Stimulated activated CD4-positive, alpha-beta T cell treated with anti-CD3 and anti-CD28 coated beads, Interleukin-15, amount 100 ng/mL, for 1 hour (primary cell): Measurements from ENCODE around the gene ULBP2.
"Not testable (repeated sequence)": the region's sequence is repeated elsewhere in the genome, so short reads cannot be mapped to it uniquely, and the experiment has no call there.

Experiments
- DNase-seq, 2 donors: peaks; one replicate each; pipeline ENCODE4 v3.0.0-alpha.2; 2020; ENCODE audit warnings: low read depth in 1 of 2, low spot score in 1 of 2

The ULBP2 gene

DNA sequence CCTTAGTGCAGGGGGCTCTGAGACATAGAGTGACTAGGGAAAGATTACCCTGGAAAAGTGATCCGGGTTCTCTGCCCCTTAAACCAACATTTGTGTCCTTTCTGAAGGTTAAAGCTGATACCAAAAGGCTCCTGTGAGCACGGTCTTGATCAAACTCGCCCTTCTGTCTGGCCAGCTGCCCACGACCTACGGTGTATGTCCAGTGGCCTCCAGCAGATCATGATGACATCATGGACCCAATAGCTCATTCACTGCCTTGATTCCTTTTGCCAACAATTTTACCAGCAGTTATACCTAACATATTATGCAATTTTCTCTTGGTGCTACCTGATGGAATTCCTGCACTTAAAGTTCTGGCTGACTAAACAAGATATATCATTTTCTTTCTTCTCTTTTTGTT, 6.8 kb downstream of the ULBP2 start:
- DNase-seq = no peak

DNA sequence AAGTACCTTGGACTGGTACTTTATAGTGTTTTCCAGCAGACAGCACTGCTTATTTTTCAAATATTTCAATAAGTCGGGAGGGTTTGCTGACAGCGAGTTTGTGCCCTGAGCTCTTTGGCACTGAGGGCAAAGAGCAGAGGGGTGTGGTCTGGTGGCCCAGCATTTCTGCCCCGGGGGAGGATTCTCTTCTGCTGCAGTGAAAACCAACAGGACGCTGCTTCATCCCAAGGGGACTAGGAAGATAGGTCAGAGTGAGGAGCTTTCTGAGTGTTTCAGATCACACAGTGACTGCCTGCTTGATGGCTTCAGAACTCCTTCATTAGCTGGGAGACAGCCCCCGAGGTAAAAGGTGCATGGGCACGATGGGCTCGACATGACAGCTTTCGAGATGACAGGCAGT, 8.6 kb downstream of the ULBP2 start:
- no peak for DNase-seq

DNA sequence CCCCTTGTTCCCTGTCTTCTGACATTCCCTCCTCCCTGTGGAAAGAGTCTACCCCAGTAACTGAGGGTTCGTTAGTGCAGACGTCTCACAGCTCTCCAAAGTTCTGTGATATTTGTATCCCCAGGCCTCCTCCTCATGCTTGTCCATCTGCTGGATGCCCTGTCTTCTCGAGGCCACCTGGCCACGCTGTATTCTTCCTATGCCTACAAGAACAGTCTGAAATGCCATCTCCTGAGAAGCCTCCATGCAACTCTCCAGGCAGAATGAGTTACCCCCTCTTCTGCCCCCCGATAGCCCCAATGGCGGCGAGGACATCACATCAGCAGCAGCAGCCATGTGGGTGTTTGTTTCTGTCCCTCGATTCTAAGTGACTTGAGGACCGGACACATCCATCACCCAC, 9.3 kb downstream of the ULBP2 start:
- no peak for DNase-seq

DNA sequence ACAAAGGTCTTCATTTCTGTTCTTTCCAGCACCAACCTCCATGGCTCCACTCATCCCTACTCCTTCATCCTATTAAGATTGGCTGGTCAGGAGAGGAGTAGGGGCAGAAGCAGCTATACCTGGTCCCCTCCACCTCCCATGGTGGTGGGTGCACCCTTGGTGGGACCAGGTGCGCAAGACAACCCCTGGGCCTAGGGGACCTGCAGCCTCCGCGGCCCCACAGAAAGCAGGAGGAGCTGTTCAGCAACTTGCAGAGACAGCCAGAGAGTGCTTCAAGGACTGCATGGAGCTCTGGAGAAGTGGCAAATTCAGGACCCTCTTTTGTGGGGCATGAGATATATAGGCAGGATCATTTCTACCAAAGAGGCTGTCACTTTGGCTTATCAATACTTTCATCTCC, 9.8 kb downstream of the ULBP2 start:
- DNase-seq = no peak

DNA sequence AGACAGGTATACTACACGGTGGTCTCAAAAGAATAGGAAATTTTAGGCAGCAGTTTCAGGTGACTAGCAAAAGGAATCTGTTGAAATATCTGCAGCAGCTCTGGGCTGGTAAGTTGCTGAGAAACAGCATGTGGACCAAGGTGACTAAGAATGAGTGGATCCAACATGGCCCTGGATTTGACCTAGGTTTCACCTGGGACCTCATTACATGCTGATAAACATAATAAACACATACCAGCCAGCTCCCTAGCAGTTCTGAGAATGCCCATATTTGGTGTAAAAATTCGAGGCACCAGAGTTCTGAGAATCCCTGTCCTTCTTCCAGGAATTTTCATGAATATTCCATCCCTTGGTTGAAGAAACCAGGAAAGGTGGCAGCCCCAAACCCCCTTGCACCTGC, 11.6 kb downstream of the ULBP2 start:
- DNase-seq = not testable (repeated sequence)

DNA sequence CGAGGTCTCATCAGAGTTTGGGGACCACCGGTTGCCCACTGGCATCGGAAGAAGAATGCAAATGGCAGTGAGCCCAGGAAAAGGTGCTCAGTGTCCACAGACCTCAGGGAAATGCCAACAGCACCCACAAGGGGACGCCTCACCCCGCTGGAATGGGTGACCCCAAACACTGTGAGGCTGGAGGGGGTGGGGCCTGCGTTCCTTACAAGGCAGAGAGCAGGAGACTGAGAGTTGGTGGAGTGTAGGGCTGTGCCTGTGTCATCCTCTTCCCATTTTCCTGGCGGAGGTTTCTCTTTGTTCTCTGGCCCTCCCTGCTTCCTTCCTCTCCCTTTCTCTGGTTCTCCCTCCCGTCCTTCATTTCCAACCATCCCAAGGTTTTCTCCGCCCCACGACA, 12.1 kb downstream of the ULBP2 start:
- not testable (repeated sequence) for DNase-seq

DNA sequence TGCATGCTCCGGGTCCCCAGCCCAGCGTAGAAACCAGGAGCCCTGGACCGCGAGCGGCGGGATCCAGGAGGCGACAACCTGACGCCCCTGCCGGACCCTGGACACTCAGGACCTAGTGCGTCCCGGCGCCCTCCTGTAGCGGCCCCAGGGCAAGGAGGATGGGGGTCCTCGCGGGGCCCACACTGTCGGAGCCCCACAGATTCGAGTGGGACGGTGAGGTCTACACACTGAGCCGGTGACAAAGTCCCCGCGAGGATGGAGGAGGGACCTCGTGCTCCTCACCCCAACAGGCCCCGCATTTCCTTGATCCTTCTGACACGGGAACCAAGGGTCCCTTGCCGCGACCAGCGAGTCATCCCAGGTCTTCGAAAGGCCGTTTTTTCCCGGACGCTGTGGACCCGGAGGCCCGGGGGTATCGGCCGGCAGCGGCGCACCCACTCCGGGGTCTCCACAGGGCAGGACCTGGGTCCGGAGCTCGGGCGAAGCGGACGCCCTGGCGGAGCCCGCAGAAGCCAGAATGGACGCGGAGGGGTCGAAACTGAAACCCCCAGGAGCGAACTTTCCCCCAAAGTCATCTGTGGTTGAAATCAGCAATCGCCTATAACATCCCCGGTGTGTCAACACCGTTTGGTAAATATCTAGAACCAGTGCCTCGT, 12.6 kb downstream of the ULBP2 start:
- DNase-seq = not testable (repeated sequence)

DNA sequence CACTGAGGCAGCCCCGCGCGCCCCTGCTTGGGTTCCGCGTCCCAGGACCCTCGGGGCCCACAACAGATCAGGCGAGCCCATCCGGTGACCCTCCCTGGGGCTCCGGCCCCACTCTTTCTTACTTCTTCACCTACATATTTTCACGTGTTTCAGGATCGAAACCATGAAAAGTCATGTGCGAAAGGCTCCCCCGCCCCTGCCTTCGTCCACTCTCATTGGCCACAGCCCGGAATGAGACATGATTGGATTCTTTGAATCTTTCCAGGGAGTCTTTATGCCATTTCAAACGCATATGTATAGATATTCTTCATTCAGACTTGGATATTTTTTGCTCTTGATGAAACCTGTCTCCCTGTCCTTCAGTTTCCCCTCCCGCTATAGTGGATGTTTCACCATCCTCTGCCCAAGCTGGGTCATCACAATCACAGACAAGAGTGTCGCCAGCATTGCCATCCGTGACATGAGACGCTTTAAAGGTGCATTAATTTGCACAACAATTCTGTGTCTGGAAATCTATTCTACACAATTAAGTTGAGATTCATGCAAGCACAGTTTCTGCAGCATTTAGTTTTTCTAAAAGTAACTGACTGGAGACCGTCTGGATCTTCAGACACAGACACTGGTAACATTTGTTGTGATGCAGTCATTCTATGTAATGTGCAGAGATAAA, 13.3 kb downstream of the ULBP2 start:
- DNase-seq = not testable (repeated sequence)

DNA sequence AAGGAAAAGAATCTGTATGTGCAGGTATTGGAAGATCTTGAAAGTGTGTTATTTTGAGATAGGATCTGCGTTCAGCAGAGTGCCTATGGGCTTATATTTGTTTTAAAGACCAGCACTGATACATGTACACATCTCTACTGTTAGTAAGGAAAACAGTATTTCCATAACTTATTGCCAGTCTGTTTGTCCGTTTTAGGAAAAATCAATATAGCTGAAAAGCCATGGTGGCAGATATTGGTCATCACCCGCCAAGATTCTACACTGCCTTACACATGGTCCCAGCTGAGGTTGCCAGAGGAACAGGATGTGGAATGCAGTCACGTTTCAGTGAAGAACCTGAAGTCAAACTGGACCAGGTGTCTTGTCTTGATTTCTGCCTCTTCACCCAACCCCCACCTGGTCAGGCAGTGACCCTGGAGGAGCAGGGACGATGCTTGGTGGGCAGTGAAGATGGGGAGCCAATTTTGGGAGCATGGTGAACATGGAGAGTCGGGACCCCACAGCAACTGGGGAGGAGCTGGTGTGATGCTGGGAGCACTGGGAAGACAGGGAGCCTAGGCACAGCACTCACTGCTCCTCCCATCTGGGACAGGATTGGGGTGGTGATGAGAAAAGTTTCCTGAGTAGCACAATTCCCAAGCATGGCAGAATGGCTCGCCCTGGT, 14.0 kb downstream of the ULBP2 start:
- DNase-seq = not testable (repeated sequence)

DNA sequence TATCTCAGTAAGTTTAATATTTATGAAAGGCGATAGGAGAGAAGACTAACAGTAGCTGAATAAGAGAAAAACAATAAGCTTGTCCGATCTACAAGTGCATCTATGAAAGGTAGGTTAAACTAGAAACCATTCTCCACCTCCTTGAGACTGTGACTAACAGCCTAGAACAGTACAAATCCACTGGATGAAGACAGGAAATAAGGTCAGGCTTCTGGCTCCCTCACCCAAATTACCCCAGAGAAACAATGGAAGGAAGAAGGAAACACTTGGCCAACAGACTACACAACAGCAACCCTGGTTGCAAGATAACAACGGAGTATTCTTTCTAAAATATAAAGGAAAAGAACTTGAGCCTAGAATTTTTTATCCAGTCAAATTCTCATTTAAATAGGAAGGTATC, 16.3 kb downstream of the ULBP2 start:
- DNase-seq = not testable (repeated sequence)

DNA sequence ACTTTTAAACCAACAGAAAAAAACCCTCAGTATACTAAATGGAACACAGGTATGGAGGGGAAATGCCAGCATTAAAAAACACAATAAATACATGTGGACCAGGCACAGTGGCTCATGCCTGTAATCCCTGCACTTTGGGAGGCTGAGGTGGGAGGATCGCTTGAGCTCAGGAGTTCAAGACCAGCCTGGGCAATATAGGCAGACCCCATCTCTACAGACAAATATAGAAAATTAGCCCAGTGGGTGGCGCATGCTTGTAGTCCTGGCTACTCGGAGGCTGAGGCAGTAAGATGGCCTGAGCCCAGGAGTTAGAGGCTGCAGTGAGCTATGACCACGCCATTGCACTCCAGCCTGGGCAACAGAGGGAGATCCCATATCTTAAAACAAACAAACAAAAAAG, 18.0 kb downstream of the ULBP2 start:
- DNase-seq = not testable (repeated sequence)

DNA sequence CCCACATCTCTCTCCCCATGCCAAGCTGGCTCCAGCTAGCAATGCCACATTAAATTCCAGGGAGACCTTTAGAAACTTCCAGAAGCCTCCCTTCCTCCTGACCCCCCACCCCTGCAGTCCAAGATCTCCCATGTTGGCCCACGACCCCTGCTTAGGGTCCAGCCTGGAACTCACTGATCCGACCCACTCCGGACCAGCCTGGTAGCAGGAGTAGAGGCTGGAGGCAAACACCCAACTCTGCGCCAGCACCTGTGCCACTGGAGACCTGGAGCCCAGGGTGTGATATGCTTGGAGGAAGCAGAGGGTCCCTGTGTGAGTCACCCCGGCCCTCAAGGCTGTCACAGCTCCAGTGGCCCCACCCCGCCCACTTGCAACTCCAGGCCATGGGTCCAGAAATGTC, 18.7 kb downstream of the ULBP2 start:
- DNase-seq = no peak

DNA sequence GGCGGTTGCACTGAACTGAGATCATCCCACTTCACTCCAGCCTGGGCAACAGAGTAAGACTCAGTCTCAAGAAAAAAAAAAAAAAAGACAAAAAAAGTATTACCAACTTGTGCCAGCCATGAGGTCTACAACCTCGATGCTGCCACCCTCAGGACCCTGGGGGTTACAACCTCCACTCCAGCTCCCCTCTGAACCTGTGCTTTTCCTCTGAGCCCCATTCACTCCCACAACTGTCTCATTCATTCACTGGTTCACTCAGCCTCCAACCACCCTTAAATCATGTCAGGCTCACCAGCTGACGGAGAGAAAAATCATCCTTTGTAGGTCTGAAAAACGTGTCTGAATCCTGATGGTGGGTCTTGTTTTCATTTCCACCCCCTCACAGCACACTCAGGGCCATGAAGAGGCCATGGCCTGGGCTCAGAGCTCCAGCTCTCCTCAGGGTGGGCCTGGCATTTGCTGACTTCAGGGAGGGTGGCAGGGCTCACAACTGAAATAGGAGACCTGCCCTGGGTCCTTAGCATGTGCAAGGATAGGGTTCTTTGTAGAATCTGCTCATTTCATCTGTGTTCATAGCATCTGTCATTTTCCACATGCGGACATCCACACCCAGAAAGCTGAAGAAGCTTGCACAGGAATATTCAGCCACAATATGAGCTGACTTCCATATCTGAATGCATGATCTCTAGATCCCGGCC, 20.1 kb downstream of the ULBP2 start:
- no peak for DNase-seq

DNA sequence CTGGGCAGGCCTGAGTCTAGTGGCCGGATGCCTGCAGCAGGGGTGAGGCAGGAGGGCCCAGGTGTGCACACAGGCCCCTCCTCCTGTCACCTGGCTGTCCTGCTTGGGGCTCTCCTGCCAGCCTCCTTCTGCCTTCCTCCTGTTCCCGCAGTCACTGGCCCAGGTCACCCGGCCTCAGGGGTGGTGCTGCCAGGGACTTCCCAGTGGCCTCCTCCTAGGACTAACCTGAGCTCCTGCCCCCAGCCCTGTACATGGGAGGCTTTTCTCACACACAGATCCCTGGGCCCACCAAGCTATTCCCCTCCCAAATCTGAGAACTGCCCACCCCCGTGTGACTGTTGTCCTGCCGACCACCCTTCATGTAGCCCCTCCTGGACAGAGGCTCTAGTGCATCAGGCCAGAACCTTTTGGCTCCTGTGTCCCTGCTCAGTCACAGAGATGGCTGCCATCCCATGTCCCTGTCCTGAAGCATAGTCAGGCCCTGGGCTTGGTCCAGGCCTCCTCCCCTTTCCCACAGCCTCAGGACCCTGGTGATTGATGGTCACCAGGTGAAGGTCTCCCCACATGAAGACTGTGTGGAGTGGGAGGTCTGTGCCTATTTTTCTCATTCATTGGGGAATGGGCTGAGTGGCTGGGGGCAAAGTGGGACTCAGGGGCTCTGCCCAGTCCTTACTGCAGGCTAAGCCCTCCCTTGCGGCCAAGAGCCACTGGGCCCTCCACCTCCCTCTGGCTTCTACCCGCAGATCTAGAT, 20.8 kb downstream of the ULBP2 start:
- no peak for DNase-seq

DNA sequence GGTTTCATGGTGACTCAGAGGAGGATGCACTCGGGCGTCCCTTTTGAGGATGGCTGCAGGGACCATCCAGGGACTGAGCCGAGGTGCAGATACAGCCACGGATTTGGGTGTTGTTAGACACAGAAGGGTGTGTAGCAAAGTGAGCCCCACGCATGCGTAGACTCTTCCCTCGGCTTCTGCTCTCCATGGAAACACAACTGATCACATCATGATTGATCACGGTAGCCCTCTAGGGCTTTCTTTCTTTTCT, 21.3 kb downstream of the ULBP2 start:
- no peak for DNase-seq

DNA sequence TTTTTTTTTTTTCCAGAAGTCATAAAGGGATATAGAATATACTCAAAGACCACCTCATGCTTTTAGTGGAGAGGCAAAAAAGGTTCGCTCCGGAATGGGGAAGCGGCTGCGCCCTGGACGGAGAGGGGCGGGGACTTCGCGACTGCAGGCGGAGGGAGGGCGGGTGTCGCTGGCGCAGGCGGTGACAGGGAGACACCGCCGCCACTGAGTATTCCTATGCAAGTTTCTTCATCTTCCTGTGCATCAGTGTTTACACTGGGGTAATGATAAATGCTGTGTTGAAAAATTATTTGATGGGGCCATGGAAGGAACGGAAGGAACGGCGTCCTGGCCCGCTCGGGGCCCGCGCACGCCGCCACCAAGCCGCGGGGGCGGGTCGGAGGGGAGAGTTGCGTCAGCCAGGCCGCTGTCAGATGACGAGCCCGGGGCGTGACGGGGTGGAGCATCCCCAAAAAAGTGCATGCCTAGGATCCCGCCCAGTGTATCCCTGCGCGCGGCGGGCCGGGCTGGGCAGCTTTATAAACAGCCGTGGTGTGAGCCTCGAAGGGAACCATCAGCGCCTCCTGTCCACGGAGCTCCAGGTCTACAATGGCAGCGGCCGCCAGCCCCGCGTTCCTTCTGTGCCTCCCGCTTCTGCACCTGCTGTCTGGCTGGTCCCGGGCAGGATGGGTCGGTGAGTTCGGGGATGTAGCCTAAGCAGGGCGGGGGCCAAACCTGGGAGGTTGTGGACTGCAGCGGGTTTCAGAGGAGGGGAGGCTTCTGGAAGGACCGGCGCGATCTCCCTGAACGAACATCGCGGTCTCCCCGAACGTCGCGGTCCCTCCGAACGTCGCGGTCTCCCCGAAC, 21.9 kb downstream of the ULBP2 start, which contains the start of gene ULBP1:
Gene ULBP1, plus strand, starts transcription at position 482 of the 846 bp plus-strand sequence. Its CDS starts 107 bp downstream, at position 589.
- peak; percentile 34 to 70 for DNase-seq

DNA sequence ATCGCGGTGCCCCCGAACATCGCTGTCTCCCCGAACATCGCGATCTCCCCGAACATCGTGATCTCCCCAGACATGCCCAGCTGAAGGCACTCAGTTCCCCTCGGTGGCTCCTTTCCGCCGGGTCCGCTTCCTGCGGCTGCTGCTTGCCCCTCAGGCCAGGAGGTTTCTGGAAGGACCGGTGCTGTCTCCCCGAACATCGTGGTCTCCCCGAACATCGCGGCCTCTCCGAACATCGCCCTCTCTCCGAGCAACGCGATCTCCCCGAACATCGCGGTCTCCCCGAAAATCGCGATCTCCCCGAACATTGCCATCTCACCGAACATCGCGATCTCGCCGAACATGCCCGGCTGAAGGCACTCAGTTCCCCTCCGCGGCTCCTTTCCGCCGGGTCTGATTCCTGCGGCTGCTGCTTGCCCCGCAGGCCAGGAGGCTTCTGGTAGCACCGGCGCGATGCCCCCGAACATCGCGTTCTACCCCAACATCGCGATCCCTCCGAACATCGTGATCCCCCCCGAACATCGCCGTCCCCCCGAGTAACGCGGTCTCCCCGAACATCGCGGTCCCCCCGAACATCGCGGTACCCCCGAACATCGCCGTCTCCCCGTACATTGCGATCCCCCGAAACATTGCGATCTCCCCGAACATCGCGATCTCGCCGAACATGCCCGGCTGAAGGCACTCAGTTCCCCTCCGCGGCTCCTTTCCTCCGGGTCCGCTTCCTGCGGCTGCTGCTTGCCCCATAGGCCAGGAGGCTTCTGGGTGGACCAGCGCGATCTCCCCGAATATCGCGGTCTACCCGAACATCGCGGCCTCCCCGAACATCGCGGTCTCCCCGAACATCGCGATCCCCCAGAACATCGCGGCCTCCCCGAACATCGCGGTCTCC, 22.7 kb downstream of the ULBP2 start:
- DNase-seq = no peak

DNA sequence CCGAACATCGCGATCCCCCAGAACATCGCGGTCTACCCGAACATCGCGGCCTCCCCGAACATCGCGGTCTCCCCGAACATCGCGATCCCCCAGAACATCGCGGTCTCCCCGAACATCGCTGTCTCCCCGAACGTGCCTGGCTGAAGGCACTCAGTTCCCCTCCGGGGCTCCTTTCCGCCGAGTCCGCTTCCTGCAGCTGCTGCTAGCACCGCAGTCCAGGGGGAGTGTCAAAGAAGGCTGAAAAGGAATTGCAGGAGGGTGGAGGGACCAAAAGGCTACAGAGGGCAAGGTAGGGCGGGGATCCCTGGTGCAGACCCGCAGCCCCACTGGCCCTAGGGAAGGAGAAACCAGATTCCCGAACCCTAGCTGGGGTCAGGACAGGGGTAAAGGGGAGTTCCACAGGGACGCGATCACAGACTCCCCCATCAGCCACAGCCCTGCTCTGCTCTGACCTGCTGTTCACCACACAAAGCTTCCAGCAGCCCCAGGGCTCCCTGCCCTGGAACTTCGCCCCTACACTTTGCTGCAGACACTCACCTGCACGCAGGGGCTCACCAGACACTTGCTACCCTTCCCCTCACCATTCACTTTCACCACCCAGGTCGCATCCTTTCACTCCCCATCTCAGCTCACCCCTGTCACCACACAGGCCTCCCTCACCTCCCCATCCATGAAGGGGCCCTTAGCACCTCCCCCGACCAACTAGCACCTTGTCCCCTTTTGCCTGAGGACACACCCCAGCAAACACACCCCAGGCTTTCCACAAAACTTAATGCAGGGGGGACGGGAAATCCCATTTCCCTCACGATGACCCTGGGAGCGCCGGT, 23.6 kb downstream of the ULBP2 start:
- DNase-seq = no peak

DNA sequence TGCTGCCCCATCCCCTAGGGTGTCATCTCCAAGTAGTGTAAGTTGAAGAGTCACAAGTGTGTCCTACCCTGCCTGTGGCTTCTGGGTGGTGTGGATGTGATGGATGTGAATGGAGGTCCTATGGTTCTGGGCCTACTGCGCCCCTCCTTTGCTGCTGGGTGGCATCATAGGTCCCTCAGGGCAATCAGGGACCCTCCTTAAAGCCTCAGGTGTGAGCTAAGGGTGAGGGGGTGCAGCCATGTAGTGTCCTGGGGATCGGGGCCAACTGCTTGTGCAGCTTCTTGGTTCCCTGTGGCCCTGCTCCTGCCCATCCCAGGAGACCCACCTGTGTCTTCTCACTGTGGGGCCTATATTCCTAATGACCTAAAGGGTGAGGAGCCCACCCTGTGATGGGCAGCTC, 24.5 kb downstream of the ULBP2 start:
- not testable (repeated sequence) for DNase-seq
